K562 (cell line): ENCODE measurements around the gene NOTO. TPM values are rescaled to one million over a fixed set of nuclear protein-coding genes. Genes with fewer than 3 reads are reported as not detected.

Source experiments
- ARID1B ChIP-seq: fragments of 450-650 bp; IDR thresholded peaks from 2 replicates; pipeline ENCODE4 v1.6.1; 2016; ENCODE audit warnings: antibody characterized with exemption, mild to moderate bottlenecking, inconsistent platforms
- ARID2 ChIP-seq: fragments of 450-650 bp; IDR thresholded peaks from 2 replicates; pipeline ENCODE4 v1.6.1; 2017; ENCODE audit warnings: antibody characterized with exemption, mild to moderate bottlenecking
- CBX2 ChIP-seq: fragments of 200-600 bp; sonication (generic); IDR thresholded peaks from one replicate; pipeline ENCODE4 v1.6.1; 2012; ENCODE audit warnings: mild to moderate bottlenecking, low read length, inconsistent platforms; ENCODE audit not compliant: insufficient read depth, poor library complexity, severe bottlenecking
- CLOCK ChIP-seq: fragments of 250-450 bp; sonication (Bioruptor Pico); IDR thresholded peaks from 2 replicates; pipeline ENCODE4 v1.4.0; 2020; ENCODE audit warnings: mild to moderate bottlenecking, moderate library complexity, borderline replicate concordance
- FIP1L1 ChIP-seq: fragments of 200-400 bp; formaldehyde crosslinking; IDR thresholded peaks from 2 replicates; pipeline ENCODE4 v1.6.1; 2018; ENCODE audit warnings: mild to moderate bottlenecking, low read depth, low read length; ENCODE audit not compliant: poor library complexity, severe bottlenecking
- HLTF ChIP-seq: fragments of 450-650 bp; IDR thresholded peaks from 2 replicates; pipeline ENCODE4 v1.6.1; 2016
- KAT8 ChIP-seq: fragments of 450-650 bp; IDR thresholded peaks from 2 replicates; pipeline ENCODE4 v1.6.1; 2016; ENCODE audit warnings: low read depth, mild to moderate bottlenecking
- POLR2G ChIP-seq: fragments of 200-400 bp; formaldehyde crosslinking; IDR thresholded peaks from 2 replicates; pipeline ENCODE4 v1.6.1; 2017; ENCODE audit warnings: low read depth, mild to moderate bottlenecking, antibody characterized with exemption, low read length, moderate library complexity
- TFAM ChIP-seq: fragments of 250-450 bp; sonication (Bioruptor Pico); conservative IDR thresholded peaks from 2 replicates; pipeline ENCODE4 v1.5.0; 2021; ENCODE audit warnings: mild to moderate bottlenecking, moderate library complexity
- TOE1 ChIP-seq, 2 experiments: fragments of 450-650 bp in 1 of 2; sonication (generic) in 1 of 2; formaldehyde crosslinking in 1 of 2; IDR thresholded peaks; 2 replicates each; pipeline versions ENCODE4 v1.7.1 to v1.8.0; 2016 to 2022; ENCODE audit warnings: borderline replicate concordance in 2 of 2, mild to moderate bottlenecking in 2 of 2, antibody characterized with exemption in 1 of 2, inconsistent platforms in 1 of 2, low read depth in 1 of 2, missing genetic modification reagents in 1 of 2, moderate library complexity in 1 of 2
- ZBED1 ChIP-seq: IDR thresholded peaks from 2 replicates; pipeline ENCODE4 v1.6.1; 2014
- ZC3H8 ChIP-seq: fragments of 450-650 bp; IDR thresholded peaks from 2 replicates; pipeline ENCODE4 v1.6.1; 2017
- ZNF212 ChIP-seq: fragments of 450-650 bp; formaldehyde crosslinking; IDR thresholded peaks from 2 replicates; pipeline ENCODE4 v1.4.0; 2020; ENCODE audit warnings: mild to moderate bottlenecking
- ZNF253 ChIP-seq: fragments of 250-450 bp; sonication (Bioruptor Pico); conservative IDR thresholded peaks from 2 replicates; pipeline ENCODE4 v1.6.1; 2021; ENCODE audit warnings: mild to moderate bottlenecking
- ZNF324 ChIP-seq: fragments of 250-450 bp; sonication (Bioruptor Pico); IDR thresholded peaks from 2 replicates; pipeline ENCODE4 v1.4.0; 2020; ENCODE audit warnings: mild to moderate bottlenecking
- ZNF354B ChIP-seq: fragments of 250-450 bp; sonication (Bioruptor Pico); IDR thresholded peaks from 2 replicates; pipeline ENCODE4 v1.4.0; 2020
- ZNF785 ChIP-seq: fragments of 250-450 bp; sonication (Bioruptor Pico); IDR thresholded peaks from 2 replicates; pipeline ENCODE4 v1.4.0; 2020; ENCODE audit warnings: mild to moderate bottlenecking
- polyA plus RNA-seq, 8 experiments: library from polyadenylated mRNA; depleted of rRNA in 4 of 8; stranded (reverse) in 5 of 8; unstranded in 3 of 8; fragments of >200 nt; fragmentation: Nextera tagmentation in 2 of 8; fragmentation: Illumina TruSeq in 1 of 8; extraction: Ambion mirVana in 2 of 8; extraction: Trizol in 1 of 8; gene quantifications; 2 replicates each; pipeline versions ENCODE4 v1.2.1 to v1.2.3, GENCODE V29; 2011 to 2014; ENCODE audit warnings: inconsistent platforms in 1 of 8, missing spikeins in 1 of 8
- total RNA-seq, 7 experiments: library from RNA; depleted of rRNA in 6 of 7; stranded (reverse); fragments of >200 nt in 6 of 7; fragmentation: Illumina TruSeq in 2 of 7; extraction: Trizol in 2 of 7; gene quantifications; 2 replicates each; pipeline versions ENCODE4 v1.2.1 to v1.2.3, GENCODE V29; 2011 to 2021; ENCODE audit warnings: low replicate concordance in 1 of 7
- TF ChIP-seq, protein P1 (sequence below): fragments of 250-450 bp; sonication (Bioruptor Pico); IDR thresholded peaks from 2 replicates; pipeline ENCODE4 v1.4.0; 2020; ENCODE audit warnings: borderline replicate concordance
- TF ChIP-seq, protein P2 (sequence below): IDR thresholded peaks from 3 replicates; pipeline ENCODE4 v1.6.1; 2011; ENCODE audit warnings: borderline replicate concordance, mild to moderate bottlenecking, moderate library complexity; ENCODE audit not compliant: insufficient read length; ENCODE audit errors: extremely low read depth
- TF ChIP-seq, protein P3 (sequence below): fragments of 450-650 bp; conservative IDR thresholded peaks from 2 replicates; pipeline ENCODE4 v1.6.1; 2016; ENCODE audit warnings: missing genetic modification characterization, low read depth, mild to moderate bottlenecking, control low read depth, missing compliant biosample characterization

The NOTO gene
- total and polyA plus RNA-seq, 9 of the 15 experiments (the other 6 are each of a cell fraction or from before 2014, with no cell fraction given) = not detected

- TF ChIP-seq CBX2 (no peak), TOE1 (IDR thresholded peaks at IDR 0.05; ENCODE audit: borderline replicate concordance) (no peak), TOE1 (CRISPR knock-in tag; IDR thresholded peaks at IDR 0.05; ENCODE audit: borderline replicate concordance, low read depth) (no peak), TFAM (CRISPR knock-in tag) (no peak), ZNF212 (CRISPR knock-in tag) (no peak), ARID2 (0 out of 2 replicates have a peak, but pooled peaks have one; percentile 53), ZNF253 (no peak), KAT8 (no peak), FIP1L1 (no peak), ARID1B (no peak), POLR2G (no peak), ZNF354B (CRISPR knock-in tag) (no peak), ZNF785 (CRISPR knock-in tag) (no peak), ZBED1 (no peak), HLTF (no peak), ZNF324 (CRISPR knock-in tag) (no peak), CLOCK (CRISPR knock-in tag) (no peak), ZC3H8 (no peak)
- TF ChIP-seq, protein P1, sequence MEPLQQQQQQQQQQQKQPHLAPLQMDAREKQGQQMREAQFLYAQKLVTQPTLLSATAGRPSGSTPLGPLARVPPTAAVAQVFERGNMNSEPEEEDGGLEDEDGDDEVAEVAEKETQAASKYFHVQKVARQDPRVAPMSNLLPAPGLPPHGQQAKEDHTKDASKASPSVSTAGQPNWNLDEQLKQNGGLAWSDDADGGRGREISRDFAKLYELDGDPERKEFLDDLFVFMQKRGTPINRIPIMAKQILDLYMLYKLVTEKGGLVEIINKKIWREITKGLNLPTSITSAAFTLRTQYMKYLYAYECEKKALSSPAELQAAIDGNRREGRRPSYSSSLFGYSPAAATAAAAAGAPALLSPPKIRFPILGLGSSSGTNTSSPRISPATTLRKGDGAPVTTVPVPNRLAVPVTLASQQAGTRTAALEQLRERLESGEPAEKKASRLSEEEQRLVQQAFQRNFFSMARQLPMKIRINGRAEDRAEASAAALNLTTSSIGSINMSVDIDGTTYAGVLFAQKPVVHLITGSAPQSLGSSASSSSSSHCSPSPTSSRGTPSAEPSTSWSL (CRISPR knock-in tag) = no peak
- TF ChIP-seq, protein P2, sequence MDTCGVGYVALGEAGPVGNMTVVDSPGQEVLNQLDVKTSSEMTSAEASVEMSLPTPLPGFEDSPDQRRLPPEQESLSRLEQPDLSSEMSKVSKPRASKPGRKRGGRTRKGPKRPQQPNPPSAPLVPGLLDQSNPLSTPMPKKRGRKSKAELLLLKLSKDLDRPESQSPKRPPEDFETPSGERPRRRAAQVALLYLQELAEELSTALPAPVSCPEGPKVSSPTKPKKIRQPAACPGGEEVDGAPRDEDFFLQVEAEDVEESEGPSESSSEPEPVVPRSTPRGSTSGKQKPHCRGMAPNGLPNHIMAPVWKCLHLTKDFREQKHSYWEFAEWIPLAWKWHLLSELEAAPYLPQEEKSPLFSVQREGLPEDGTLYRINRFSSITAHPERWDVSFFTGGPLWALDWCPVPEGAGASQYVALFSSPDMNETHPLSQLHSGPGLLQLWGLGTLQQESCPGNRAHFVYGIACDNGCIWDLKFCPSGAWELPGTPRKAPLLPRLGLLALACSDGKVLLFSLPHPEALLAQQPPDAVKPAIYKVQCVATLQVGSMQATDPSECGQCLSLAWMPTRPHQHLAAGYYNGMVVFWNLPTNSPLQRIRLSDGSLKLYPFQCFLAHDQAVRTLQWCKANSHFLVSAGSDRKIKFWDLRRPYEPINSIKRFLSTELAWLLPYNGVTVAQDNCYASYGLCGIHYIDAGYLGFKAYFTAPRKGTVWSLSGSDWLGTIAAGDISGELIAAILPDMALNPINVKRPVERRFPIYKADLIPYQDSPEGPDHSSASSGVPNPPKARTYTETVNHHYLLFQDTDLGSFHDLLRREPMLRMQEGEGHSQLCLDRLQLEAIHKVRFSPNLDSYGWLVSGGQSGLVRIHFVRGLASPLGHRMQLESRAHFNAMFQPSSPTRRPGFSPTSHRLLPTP = no peak
- TF ChIP-seq, protein P3, sequence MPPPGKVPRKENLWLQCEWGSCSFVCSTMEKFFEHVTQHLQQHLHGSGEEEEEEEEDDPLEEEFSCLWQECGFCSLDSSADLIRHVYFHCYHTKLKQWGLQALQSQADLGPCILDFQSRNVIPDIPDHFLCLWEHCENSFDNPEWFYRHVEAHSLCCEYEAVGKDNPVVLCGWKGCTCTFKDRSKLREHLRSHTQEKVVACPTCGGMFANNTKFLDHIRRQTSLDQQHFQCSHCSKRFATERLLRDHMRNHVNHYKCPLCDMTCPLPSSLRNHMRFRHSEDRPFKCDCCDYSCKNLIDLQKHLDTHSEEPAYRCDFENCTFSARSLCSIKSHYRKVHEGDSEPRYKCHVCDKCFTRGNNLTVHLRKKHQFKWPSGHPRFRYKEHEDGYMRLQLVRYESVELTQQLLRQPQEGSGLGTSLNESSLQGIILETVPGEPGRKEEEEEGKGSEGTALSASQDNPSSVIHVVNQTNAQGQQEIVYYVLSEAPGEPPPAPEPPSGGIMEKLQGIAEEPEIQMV = no peak
These were observed 45.7 kb upstream of the NOTO start (continued) for GRCh38 chr2:73156539-73157124.
